ENCODE results near the gene KDM8. TPM values are rescaled to one million over a fixed set of nuclear protein-coding genes. Genes with fewer than 3 reads are reported as not detected.

The KDM8 gene
- total RNA-seq, 1 donor from 2014 or later = 8.6 TPM

DNA sequence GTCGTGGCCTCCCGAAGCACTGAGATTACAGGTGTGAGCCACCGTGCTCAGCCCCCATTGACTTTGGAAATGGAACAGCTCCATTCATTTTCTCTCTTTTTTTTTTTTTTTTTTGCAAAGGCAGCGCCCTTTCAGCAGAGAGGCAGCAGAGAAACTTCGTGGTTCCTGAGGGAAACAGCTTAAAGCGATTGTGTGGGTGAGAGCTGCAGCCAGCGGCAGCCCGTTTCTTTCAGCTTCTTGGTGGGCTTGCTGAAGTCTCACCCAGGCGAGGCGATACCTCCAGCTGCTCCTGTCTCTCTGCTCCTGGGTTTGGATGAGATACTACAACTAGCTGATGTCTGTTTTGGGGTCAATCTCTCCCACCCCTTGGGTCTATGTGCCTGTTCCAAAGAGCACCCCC is 7.7 kb downstream of the KDM8 start:
- no peak overlapping the region for H3K27ac ChIP-seq
- no peaks in the 10 kb centered on the region for H3K4me1 ChIP-seq
- H3K9me3 ChIP-seq = no peaks in the 10 kb centered on the region
- no peak overlapping the region for H3K4me3 ChIP-seq
- no peak for ATAC-seq
- no peak for DNase-seq
- no peaks in the 10 kb centered on the region for H3K27me3 ChIP-seq (ENCODE audit: low read depth)
- no peak for TF ChIP-seq CTCF (IDR thresholded peaks at IDR 0.05)
- intact Hi-C loops (cut with DNase I) = no loop called here
- peaks cover 40% of the 10 kb centered on the region for H3K36me3 ChIP-seq

DNA sequence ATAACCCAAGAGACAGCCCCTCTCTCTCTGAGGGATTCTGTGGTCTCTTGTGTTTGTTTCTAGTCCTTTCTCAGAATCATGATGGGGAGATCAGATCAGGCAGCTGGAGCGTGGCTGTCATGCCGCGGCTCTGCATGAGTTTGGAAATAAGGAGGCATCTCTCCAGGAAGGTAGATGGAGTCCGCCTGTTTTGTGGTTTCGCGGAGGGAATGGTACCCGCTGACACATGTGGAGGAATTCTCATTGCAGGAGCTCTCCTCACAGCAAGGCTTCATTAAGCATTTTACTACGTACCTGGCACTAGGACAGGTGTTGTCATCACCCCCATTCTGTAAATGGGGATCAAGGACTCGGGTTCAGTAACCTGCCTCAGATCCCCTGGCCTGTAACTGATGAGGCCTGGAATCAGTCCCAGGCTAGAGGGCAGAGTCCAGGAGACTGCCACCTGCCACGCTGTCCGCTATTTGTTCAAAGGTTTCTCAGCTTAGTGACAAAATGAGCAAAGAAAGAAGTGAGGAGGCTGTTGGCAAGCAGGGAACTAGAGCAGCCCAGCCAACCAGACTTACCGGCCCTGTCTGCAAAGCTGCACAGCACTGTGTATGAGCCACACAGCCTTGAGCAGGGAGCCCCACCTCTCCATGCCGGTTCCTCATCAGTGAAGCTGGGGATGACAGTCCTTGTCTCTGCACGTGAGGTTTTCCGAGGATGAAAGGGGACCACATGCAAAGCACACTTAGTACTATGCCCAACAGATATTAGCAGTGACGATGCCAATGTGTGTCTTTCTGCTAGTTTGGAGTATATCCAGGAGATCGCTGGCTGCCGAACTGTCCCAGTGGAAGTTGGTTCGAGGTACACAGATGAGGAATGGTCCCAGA is 11.0 kb downstream of the KDM8 start:
- DNase-seq = no peak
- ATAC-seq = no peak
- intact Hi-C loops (cut with DNase I) = no loop called here
- TF ChIP-seq CTCF (IDR thresholded peaks at IDR 0.05) = no peak
- Histone ChIP-seq H3K36me3 (peaks cover 57% of the 10 kb centered on the region), H3K4me3 (no peak overlapping the region), H3K9me3 (no peaks in the 10 kb centered on the region), H3K27me3 (ENCODE audit: low read depth) (no peaks in the 10 kb centered on the region), H3K4me1 (no peaks in the 10 kb centered on the region), H3K27ac (no peak overlapping the region)

DNA sequence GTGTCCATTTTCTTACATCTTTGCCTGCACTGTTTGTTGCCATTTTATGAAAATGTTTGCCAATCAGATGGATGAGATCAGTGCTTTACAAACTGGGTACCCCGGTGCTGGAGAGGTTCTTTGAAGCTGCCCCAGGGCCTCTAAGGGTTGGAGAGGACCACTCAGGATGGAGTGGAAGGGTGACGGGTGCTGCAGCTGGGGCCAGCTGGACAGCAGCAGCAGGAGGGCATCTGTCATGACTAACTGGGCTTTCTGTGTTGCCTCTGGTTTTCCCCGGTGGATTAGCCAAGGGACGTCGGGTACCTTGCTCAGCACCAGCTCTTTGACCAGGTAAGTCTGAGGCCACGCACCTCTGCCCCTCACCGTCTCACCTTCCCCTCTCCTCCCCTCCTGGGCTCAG is 12.3 kb downstream of the KDM8 start:
- intact Hi-C loops (cut with DNase I) = no loop called here

GRCh38 chr16:27216297-27216885 is 13.1 kb downstream of the KDM8 start:
- DNase-seq = no peak
- intact Hi-C loops (cut with DNase I) = no loop called here
- no peak for TF ChIP-seq CTCF (IDR thresholded peaks at IDR 0.05)
- H3K27ac ChIP-seq = no peak overlapping the region
- H3K9me3 ChIP-seq = no peaks in the 10 kb centered on the region
- peaks cover 40% of the 10 kb centered on the region for H3K36me3 ChIP-seq
- no peak overlapping the region for H3K4me3 ChIP-seq
- H3K4me1 ChIP-seq = no peaks in the 10 kb centered on the region
- no peak for ATAC-seq
- no peaks in the 10 kb centered on the region for H3K27me3 ChIP-seq (ENCODE audit: low read depth)

More for the DNA sequence above, 12.3 kb downstream of the KDM8 start:
- no peaks in the 10 kb centered on the region for H3K4me1 ChIP-seq
- ATAC-seq (no peak), DNase-seq (no peak)
- H3K4me3 ChIP-seq = no peak overlapping the region
- no peak overlapping the region for H3K27ac ChIP-seq
- H3K9me3 ChIP-seq = no peaks in the 10 kb centered on the region
- no peak for TF ChIP-seq CTCF (IDR thresholded peaks at IDR 0.05)
- peaks cover 48% of the 10 kb centered on the region for H3K36me3 ChIP-seq
- H3K27me3 ChIP-seq (ENCODE audit: low read depth) = no peaks in the 10 kb centered on the region

GRCh38 chr16:27217256-27217655 is 13.9 kb downstream of the KDM8 start:
- no peak overlapping the region for H3K4me3 ChIP-seq
- no peak for DNase-seq
- intact Hi-C loops (cut with DNase I) = no loop called here
- peaks cover 7% of the 10 kb centered on the region for H3K4me1 ChIP-seq
- no peak overlapping the region for H3K27ac ChIP-seq
- peaks cover 35% of the 10 kb centered on the region for H3K36me3 ChIP-seq
- H3K9me3 ChIP-seq = no peaks in the 10 kb centered on the region
- TF ChIP-seq CTCF (IDR thresholded peaks at IDR 0.05) = no peak
- no peaks in the 10 kb centered on the region for H3K27me3 ChIP-seq (ENCODE audit: low read depth)
- ATAC-seq = no peak
